ENCODE results near the gene TXNIP.
A peak's percentile ranks its signal among the peaks of the same experiment; 100 is the strongest.

Gene TXNIP

DNA sequence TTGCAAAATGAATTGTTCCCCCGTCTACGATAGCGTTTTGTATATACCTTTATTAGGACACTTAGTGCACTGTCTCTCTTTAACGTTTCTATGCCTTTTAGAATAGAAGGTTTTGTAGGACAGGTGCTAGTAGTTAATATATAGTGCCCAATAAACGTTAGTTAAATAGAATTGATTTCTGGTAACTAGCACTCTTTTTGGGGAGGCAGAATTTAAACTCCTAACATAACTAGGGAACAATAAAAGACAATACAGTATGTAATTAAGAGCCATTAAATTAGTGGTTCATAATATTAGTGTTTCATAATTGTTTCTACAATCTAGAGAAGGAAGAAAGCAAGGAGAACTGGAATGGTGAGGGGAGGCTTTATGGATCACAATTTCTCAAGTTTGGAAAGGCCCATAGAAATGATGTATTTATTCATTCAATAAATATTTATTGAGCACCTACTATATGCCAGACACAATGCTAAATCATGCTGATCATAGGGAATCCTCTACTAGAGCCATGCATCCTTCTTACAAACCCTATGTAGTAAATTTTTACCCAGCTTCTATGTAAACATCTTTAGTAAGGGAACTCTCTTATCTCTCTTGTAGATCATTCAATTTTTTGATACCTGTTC is 31.1 kb downstream of the TXNIP start:
- Mint-ChIP-seq H3K4me1 (ENCODE audit: low read depth) (peaks cover 43% of the 10 kb centered on the region), H3K36me3 (ENCODE audit: low read depth) (peaks cover 12% of the 10 kb centered on the region), H3K27ac (peak overlapping the region; percentile 86), H3K4me3 (peak overlapping the region; percentile 97), H3K27me3 (no peaks in the 10 kb centered on the region), H3K9me3 (no peaks in the 10 kb centered on the region)

DNA sequence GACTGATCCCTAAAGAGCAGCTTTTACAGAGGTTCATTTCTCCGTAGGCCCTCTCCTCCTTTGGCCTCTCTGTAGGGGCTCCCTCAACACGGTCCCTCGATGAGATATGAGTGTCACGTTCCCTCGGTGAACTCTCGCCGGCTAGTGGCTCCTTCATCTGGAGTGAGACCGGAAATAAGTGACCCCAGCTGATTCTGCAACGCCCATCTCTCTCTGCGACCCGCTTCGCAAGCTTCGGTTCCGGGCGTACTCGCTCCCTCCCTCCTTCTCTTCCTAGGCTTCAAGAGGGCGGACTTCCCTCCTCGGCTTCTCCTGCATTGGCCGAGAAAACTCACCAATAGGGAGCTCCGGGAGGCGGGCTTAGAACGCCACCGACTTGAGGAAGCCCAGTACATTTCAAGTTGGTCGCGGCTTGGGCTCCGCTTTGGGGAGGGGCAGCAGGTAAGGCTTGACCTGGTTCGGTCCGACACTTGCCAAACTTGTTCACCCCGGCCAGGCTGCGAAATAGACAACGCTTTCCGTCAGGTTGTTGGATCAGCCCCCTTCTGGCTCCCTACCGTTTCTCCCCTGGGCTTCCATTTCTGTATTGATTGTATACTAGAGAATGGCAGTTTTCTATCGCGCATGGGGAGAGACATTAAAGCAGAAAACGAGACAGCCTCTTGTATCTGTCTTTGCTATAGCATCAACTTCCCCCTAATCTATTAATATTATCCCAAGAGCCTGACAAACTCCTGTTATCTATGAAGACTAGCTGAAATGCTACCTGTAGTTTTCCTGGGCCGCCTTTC is 31.9 kb downstream of the TXNIP start, which contains the start of the genes ANKRD34A and POLR3GL:
Gene ANKRD34A, minus strand, starts transcription at position 248 of the 791 bp plus-strand sequence. CDS start 2,816 bp downstream, outside the sequence.
Gene POLR3GL, plus strand, starts transcription at position 363 of the 791 bp plus-strand sequence. CDS start 10,176 bp downstream, outside the sequence.
- peaks cover 46% of the 10 kb centered on the region for H3K4me1 Mint-ChIP-seq (ENCODE audit: low read depth)
- H3K27ac Mint-ChIP-seq = peak within 1 kb of the TSS; percentile 86
- H3K9me3 Mint-ChIP-seq = no peaks in the 10 kb centered on the region
- H3K36me3 Mint-ChIP-seq (ENCODE audit: low read depth) = peaks cover 12% of the 10 kb centered on the region
- H3K27me3 Mint-ChIP-seq = no peaks in the 10 kb centered on the region
- H3K4me3 Mint-ChIP-seq = peak within 1 kb of the TSS; percentile 97

DNA sequence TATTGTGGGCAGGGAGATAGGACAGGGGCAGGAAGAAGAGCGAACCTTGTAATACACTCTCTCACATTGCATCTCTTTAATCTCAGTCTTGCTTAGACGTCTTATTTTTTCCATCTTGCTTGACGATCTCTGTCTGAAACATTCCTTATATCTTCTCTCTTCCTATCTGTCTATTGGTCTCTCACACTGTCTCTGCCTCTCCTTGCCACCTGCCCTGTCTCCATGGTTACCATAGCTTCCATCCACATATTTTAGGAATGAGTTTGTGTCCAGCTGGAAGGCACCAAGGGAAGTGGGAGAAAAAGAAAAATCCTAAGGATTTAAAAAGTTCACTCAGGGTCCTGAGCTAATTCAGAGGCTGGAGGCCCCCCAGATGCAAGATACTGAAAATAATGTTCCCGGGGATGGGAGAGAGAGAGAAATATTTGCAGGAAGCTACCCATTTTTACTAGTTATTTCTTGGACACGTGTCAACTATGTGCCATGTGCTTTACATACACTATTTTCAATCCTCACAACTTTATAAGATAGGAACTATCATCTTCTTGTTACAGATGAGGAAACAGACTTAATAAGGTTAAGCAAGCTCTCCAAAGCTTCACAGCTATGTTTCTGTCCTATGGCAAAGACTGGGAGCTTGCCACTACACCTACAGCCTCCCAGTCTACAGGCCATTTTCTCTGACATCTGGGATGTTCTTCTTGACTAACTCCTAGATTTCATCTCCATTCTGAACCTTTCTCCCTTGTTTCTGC is 32.9 kb downstream of the TXNIP start:
- Mint-ChIP-seq H3K27ac (peak overlapping the region; percentile 86), H3K9me3 (no peaks in the 10 kb centered on the region), H3K4me1 (ENCODE audit: low read depth) (peaks cover 53% of the 10 kb centered on the region), H3K27me3 (no peaks in the 10 kb centered on the region), H3K4me3 (peak overlapping the region; percentile 97), H3K36me3 (ENCODE audit: low read depth) (peaks cover 12% of the 10 kb centered on the region)

DNA sequence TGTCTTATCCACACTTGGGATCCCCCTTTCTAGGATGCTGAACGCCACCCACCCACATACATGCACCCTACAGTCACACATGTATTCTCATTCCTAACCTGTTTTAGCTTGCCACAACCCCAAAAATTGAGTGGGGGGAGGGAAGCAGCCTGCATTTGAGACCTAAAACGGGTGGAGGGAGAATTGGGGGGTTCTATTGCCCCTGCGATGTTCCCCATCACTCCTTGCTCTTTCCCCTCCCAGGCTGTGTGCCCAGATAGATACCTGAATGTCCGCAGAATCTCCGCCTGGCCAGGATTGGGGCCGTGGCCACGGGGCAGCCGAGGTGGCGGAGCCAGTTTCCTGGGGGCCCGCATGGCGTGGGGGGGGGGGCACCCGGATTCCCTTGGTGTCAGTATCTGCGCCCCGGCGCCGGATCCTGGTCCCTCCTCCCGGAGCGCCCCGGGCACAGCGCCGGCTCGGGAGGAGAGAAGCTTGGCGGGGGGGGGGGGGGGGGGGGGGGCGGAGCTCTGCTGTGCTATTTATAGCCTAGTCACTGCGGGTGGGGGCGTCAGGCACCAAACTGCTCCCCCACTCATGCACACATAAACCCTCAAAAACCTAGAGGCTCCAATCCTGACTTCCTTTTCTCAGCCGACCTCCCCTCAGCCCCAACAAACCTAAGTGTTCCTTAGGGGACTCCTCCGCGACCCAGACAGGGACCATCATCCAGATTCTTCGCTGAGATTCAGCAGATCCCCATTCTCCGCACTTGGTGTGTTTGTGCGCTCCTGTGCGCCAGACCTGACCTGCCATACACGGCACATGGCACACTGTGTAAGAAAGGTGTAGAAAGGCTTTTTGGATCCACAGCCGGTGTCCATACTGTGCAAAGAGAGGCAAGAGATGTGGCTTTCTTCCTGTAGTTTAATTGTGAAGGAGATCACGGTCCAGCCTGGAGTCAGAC is 33.9 kb downstream of the TXNIP start:
- Mint-ChIP-seq H3K9me3 (no peaks in the 10 kb centered on the region), H3K27me3 (no peaks in the 10 kb centered on the region), H3K36me3 (ENCODE audit: low read depth) (peaks cover 3% of the 10 kb centered on the region), H3K4me3 (peak overlapping the region; percentile 97), H3K27ac (peak overlapping the region; percentile 93), H3K4me1 (ENCODE audit: low read depth) (peaks cover 51% of the 10 kb centered on the region)

DNA sequence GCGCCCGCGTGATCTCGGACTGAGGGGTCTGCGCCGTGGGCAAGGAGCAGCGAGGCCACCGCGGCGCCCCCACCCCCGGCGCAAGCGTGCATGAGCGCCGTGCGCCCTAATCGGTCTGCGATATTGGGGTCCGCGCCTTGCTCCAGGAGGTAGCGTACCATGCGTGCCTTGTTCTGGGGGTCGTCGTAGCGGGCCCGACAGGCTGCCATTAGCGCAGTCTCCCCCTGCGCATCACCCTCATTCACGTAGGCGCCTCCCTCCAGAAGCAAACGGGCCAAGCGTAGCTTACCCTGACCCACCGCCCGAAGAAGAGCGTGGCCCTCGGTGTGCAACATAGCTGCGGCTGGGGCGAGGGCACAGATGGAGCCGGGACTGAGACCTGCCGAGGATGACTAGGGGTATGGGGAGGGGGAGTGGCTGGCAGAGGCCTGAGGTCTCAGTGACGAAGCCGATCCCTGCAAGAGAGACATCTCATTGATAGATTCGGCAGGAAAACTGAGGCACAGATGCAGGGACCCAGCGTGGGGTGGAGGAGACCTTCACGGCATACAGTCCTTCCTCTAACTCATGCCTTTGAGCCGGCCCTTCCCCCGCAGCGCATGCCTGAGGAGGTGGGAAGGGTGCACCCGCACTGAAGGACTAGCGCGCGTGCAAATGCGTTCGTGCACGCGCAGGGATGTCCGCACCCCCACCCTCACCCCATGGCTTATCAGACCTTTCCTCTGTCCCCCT is 34.8 kb downstream of the TXNIP start:
- H3K27me3 Mint-ChIP-seq = no peaks in the 10 kb centered on the region
- peak overlapping the region; percentile 97 for H3K4me3 Mint-ChIP-seq
- H3K9me3 Mint-ChIP-seq = no peaks in the 10 kb centered on the region
- peak overlapping the region; percentile 93 for H3K27ac Mint-ChIP-seq
- no peaks in the 10 kb centered on the region for H3K36me3 Mint-ChIP-seq (ENCODE audit: low read depth)
- H3K4me1 Mint-ChIP-seq (ENCODE audit: low read depth) = peaks cover 55% of the 10 kb centered on the region

DNA sequence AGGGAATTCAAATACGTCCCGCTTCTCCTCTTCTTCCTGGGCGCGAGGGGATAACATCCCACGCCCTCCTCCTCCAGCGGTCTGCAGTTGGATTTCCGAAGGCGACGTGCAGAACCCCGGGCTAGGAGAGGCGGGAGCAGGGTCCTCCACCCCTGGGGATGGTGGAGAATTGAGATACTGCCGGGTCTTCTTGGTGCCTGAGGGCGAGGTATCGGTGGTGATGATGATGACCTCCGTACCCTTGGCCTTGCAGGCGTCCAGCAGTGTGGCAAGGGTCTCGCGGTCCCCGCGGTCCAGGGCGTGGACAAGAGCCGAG is 35.3 kb downstream of the TXNIP start:
- Mint-ChIP-seq H3K36me3 (ENCODE audit: low read depth) (no peaks in the 10 kb centered on the region), H3K27me3 (no peaks in the 10 kb centered on the region), H3K4me1 (ENCODE audit: low read depth) (peaks cover 59% of the 10 kb centered on the region), H3K27ac (peak overlapping the region; percentile 90), H3K4me3 (peak overlapping the region; percentile 97), H3K9me3 (no peaks in the 10 kb centered on the region)

DNA sequence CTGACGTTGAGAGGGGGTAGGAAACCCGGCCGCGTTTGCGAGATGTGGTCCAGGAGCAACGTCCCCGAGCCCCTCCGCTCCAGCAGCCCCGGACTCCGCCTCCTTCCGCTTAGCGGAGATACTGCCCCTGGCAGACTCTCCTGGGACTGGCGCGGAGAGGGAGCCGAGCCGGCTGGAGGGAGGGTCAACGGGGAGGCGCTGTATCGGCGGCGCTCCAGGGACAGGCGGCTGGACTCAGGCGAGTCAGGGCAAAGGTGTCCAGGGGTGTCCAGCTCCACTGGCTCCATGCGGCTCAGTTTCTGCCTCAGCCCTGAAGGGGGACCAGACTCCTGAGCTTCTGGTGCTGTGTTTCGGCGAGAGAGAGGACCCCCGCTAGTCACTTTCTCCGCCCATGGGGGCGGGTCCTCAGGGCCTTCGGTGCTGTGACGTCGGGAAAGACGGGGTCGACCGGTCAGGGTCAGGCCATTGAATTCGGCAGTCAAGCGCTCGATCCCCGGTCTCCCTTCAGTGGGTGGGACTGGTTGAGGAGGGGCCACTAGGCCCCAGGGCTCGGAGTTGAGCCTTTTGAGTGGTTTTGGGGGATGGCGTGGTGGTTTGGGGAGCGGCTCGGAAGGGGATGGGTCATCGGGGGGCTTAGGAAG is 35.8 kb downstream of the TXNIP start:
- H3K27me3 Mint-ChIP-seq = no peaks in the 10 kb centered on the region
- no peaks in the 10 kb centered on the region for H3K9me3 Mint-ChIP-seq
- peaks cover 64% of the 10 kb centered on the region for H3K4me1 Mint-ChIP-seq (ENCODE audit: low read depth)
- peak overlapping the region; percentile 97 for H3K4me3 Mint-ChIP-seq
- H3K27ac Mint-ChIP-seq = peak overlapping the region; percentile 90
- no peaks in the 10 kb centered on the region for H3K36me3 Mint-ChIP-seq (ENCODE audit: low read depth)

DNA sequence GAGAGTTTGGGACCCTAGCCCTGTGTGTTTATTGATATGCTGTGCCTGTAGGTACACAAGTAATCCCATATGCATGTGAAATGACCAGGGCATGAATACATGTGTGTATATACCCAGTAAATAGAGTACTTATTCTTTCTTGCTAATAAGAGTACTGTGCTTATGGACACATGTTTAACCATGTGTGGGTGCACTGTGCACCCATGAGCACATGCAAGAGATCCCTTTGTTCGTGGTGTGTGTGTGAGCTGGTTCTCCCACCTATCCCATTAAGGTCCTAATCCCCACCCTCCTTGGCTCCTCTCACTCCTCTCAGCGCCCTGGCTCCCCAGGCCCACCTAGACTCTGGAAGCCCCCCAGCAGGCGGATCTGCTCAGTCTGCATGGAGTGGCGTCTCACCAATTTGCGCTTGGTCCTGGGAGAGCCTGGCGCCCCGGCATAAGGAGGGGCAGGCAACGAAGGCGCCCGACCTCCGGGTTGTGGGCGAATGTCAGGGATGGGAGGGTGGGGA is 36.4 kb downstream of the TXNIP start:
- H3K9me3 Mint-ChIP-seq = no peaks in the 10 kb centered on the region
- H3K4me1 Mint-ChIP-seq (ENCODE audit: low read depth) = peaks cover 65% of the 10 kb centered on the region
- no peaks in the 10 kb centered on the region for H3K36me3 Mint-ChIP-seq (ENCODE audit: low read depth)
- peak overlapping the region; percentile 97 for H3K4me3 Mint-ChIP-seq
- no peaks in the 10 kb centered on the region for H3K27me3 Mint-ChIP-seq
- no peak overlapping the region for H3K27ac Mint-ChIP-seq

DNA sequence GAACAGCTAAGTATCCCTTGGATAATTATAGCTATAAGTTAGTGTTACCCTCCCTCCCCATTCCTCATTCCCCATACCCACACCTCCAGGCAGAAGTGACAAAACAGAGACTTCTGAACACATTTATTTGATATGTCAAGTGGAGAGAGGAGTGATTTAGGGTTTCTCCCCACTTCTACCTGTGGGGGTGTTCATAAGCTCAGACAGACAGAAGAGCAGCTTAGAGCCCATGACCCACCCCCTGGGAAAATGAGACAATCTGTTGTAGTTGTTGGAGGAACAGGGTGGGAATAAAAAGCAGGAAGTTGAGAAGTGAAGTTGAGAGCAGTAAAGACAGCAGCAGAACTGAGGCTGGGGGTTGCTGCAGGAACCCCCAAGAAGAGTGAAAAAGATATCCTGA is 37.0 kb downstream of the TXNIP start:
- Mint-ChIP-seq H3K36me3 (ENCODE audit: low read depth) (peaks cover 3% of the 10 kb centered on the region), H3K27me3 (no peaks in the 10 kb centered on the region), H3K4me3 (peak overlapping the region; percentile 97), H3K9me3 (no peaks in the 10 kb centered on the region), H3K27ac (peak overlapping the region; percentile 9), H3K4me1 (ENCODE audit: low read depth) (peaks cover 70% of the 10 kb centered on the region)

DNA sequence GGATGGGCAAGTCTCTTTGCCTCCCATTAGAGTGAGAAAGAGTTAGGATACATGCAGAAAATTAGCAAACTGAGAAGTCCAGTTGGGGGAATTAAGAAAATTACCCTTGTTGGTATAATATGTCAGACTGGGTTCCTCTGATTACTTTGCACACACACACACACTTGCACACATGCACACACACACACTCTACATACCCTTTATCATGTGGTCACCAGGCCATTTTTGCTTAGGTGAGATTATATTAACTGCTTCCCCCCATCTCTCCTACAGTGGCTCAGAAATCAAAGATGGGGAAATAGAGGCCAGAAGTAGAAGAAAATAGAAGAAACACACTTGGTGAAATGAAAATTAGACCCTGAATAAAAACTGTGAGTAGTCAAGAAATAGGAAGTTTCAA is 37.6 kb downstream of the TXNIP start:
- H3K36me3 Mint-ChIP-seq (ENCODE audit: low read depth) = peaks cover 4% of the 10 kb centered on the region
- H3K4me3 Mint-ChIP-seq = peak overlapping the region; percentile 31
- H3K4me1 Mint-ChIP-seq (ENCODE audit: low read depth) = peaks cover 70% of the 10 kb centered on the region
- H3K9me3 Mint-ChIP-seq = no peaks in the 10 kb centered on the region
- H3K27ac Mint-ChIP-seq = no peak overlapping the region
- no peaks in the 10 kb centered on the region for H3K27me3 Mint-ChIP-seq

DNA sequence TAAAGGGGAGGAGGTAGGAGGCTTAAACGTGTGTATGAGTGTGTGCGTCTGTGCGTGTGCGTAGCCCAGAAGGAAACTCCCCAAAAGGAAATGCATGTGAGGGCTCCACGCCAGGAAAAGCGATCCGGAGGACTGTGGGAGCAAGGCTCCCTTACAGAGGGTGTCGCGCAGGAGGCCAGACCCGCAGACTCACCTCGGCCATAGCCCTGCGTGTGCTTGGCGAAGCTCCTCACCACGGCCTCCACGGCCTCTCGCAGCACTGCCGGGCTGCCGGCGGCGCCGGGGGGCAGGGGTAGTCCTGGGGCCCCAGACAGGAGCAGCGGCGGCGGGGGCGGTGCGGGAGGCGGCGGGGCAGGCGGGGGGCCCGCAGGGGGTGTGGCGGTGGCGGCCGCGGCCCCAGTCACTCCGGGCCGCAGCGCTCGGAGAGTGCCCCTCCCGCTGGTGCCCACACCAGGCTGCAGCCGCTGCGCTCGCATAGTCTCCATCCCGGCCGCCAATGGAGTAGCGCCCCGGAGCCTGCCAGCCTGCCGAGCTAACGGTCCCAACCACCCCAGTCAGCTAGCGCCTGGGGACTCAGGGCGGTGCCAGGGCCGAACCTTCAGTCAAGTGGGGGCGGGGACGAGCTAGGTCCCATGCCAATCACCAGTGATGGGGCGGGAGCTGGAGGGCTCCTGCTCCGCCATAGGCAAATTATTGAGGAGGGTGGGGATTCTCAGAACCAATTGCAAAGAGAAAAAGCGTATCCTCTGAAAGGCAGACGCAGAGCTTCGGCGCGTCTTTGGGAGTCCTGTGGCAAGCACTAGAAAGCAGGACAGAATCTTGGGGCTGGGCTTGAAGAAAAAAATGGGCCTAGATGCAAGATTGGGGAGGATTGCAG is 38.7 kb downstream of the TXNIP start, which contains the start of gene LIX1L:
Gene LIX1L, minus strand, starts transcription at position 575 of the 877 bp plus-strand sequence. Its CDS starts 90 bp downstream, at position 485.
- Mint-ChIP-seq H3K4me1 (ENCODE audit: low read depth) (peaks cover 60% of the 10 kb centered on the region), H3K27ac (peak within 1 kb of the TSS; percentile 82), H3K36me3 (ENCODE audit: low read depth) (peaks cover 4% of the 10 kb centered on the region), H3K4me3 (peak within 1 kb of the TSS; percentile 87), H3K27me3 (no peaks in the 10 kb centered on the region), H3K9me3 (no peaks in the 10 kb centered on the region)

DNA sequence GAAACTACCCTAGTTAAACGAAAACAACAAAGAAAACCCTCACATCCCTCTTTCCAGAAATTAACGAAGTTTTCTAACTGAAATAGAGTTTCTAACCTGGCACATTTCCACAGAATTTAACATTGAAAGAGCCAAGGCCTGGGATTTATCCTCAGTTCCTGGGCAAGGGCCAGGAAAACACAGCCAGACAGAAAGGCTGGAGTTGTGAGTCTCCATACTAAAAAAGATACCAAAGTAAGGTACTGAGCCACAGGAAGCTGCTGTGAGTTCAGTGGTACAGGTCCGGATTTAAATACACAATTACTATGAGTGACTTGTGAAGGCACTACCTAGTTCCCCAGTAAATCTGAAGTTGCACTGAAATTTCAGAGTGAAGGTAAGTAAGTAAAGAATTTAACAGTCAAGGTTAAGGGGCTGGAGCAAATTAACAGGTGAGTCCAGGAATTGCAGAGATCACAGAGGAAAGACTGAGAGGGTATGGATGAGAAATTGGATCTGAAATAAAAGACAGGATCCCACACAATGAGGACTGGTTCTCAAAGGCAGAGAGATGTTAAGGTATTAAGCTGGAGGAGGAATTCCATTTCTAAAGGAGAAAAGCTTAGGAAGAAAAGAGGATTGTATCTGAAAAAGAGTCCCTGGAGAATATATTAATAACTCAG is 39.5 kb downstream of the TXNIP start:
- no peaks in the 10 kb centered on the region for H3K27me3 Mint-ChIP-seq
- H3K9me3 Mint-ChIP-seq = no peaks in the 10 kb centered on the region
- H3K4me1 Mint-ChIP-seq (ENCODE audit: low read depth) = peaks cover 64% of the 10 kb centered on the region
- peak overlapping the region; percentile 77 for H3K27ac Mint-ChIP-seq
- peak overlapping the region; percentile 87 for H3K4me3 Mint-ChIP-seq
- H3K36me3 Mint-ChIP-seq (ENCODE audit: low read depth) = peaks cover 8% of the 10 kb centered on the region

Measured in stimulated activated naive CD8-positive, alpha-beta T cell treated with anti-CD3 and anti-CD28 coated beads, Interleukin-15, Interleukin-2, amounts not matched to agents 100 ng/mL and 50 ng/mL, for 24 hours (primary cell).